ENCODE results near the gene PRR13.

GRCh38 chr12:53450936-53451335 lies 9.4 kb downstream of the PRR13 start:
- TF ChIP-seq REST (IDR thresholded peaks at IDR 0.05; ENCODE audit: borderline replicate concordance) (no peak), EZH2 (IDR thresholded peaks at IDR 0.05; ENCODE audit: borderline replicate concordance, insufficient read depth, low read length, poor library complexity, severe bottlenecking) (no peak), CTCF (IDR thresholded peaks at IDR 0.05; ENCODE audit: poor library complexity, severe bottlenecking) (no peak)

Data from neural cell (in vitro differentiated cells).